ENCODE data around the gene SLC5A4. TPM values are rescaled to one million over a fixed set of nuclear protein-coding genes. Genes with fewer than 3 reads are reported as not detected.

Gene SLC5A4
- total RNA-seq, 4 donors from 2014 or later: 0.21 to 2.4 (median 1.3) TPM

GRCh38 chr22:32185821-32186220 is 69.3 kb downstream of the SLC5A4 start:
- no peak for DNase-seq (ENCODE audit: low spot score in 2 of 2)
- H3K27me3 ChIP-seq: no peaks in the 10 kb centered on the region
- H3K4me1 ChIP-seq: no peaks in the 10 kb centered on the region
- H3K4me3 ChIP-seq: no peak overlapping the region
- H3K36me3 ChIP-seq: no peaks in the 10 kb centered on the region
- no peak overlapping the region for H3K27ac ChIP-seq
- WGBS, 2 donors: 85 to 98% methylated on average over 3 of the region's 3 CpGs
- H3K9me3 ChIP-seq: no peaks in the 10 kb centered on the region
- no peak for TF ChIP-seq EP300 (IDR thresholded peaks at IDR 0.05)
- TF ChIP-seq, protein P1, sequence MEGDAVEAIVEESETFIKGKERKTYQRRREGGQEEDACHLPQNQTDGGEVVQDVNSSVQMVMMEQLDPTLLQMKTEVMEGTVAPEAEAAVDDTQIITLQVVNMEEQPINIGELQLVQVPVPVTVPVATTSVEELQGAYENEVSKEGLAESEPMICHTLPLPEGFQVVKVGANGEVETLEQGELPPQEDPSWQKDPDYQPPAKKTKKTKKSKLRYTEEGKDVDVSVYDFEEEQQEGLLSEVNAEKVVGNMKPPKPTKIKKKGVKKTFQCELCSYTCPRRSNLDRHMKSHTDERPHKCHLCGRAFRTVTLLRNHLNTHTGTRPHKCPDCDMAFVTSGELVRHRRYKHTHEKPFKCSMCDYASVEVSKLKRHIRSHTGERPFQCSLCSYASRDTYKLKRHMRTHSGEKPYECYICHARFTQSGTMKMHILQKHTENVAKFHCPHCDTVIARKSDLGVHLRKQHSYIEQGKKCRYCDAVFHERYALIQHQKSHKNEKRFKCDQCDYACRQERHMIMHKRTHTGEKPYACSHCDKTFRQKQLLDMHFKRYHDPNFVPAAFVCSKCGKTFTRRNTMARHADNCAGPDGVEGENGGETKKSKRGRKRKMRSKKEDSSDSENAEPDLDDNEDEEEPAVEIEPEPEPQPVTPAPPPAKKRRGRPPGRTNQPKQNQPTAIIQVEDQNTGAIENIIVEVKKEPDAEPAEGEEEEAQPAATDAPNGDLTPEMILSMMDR (IDR thresholded peaks at IDR 0.05): no peak
- TF ChIP-seq POLR2A (IDR thresholded peaks at IDR 0.05): no peak

GRCh38 chr22:32183625-32184024 is 71.5 kb downstream of the SLC5A4 start:
- TF ChIP-seq EP300 (IDR thresholded peaks at IDR 0.05): no peak
- TF ChIP-seq, protein P1 (IDR thresholded peaks at IDR 0.05): no peak
- no peak for TF ChIP-seq POLR2A (IDR thresholded peaks at IDR 0.05)
- no peak overlapping the region for H3K27ac ChIP-seq
- no peaks in the 10 kb centered on the region for H3K36me3 ChIP-seq
- WGBS, 2 donors: 62 to 72% methylated on average over 3 of the region's 3 CpGs
- no peak overlapping the region for H3K4me3 ChIP-seq
- no peaks in the 10 kb centered on the region for H3K9me3 ChIP-seq
- H3K27me3 ChIP-seq: no peaks in the 10 kb centered on the region
- no peak for DNase-seq (ENCODE audit: low spot score in 2 of 2)
- H3K4me1 ChIP-seq: no peaks in the 10 kb centered on the region

- 66 to 70% methylated on average over 6 of the region's 6 CpGs for WGBS, 2 donors
- Histone ChIP-seq H3K9me3 (peaks cover 0 to 13% (median 0%) of the 10 kb centered on the region in 4 donors), H3K4me1 (no peaks in the 10 kb centered on the region), H3K27me3 (peaks cover 0 to 16% of the 10 kb centered on the region in 2 donors), H3K36me3 (no peaks in the 10 kb centered on the region), H3K4me3 (no peak overlapping the region), H3K27ac (no peak overlapping the region)
- no peak for DNase-seq (ENCODE audit: low spot score in 2 of 2)
- TF ChIP-seq, protein P1 (IDR thresholded peaks at IDR 0.05): no peak
- TF ChIP-seq POLR2A (IDR thresholded peaks at IDR 0.05) (no peak), EP300 (IDR thresholded peaks at IDR 0.05) (no peak)
These were observed 74.1 kb downstream of the SLC5A4 start for GRCh38 chr22:32181043-32181442.

DNA sequence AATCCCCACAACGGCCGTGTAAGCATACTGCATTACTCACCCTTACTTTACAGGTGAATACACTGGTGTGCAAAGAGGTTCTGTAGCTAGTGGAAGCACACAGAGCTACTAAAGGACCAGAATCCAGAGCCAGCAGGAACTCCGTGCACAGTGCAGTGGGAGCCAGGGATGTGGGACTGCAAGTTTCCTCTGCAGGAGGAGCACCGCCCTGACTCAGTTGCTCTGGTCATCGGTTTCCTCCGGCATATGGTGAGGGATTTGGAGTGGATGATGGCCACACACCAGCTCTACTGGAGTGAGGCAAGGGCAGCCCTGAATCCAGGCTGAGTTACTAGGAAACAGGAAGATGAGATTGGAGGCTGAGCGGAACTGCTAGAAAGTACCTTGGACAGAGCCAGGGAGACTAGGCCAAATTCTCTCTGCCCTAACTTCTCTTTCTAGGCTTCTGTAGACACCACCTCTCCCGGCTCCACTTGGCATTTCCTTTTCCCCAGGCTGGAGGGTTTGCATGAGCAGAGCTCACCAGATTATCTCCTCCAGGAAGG is 77.9 kb downstream of the SLC5A4 start:
- peaks cover 0 to 13% (median 0%) of the 10 kb centered on the region in 4 donors for H3K9me3 ChIP-seq
- no peak for DNase-seq (ENCODE audit: low spot score in 2 of 2)
- no peaks in the 10 kb centered on the region for H3K4me1 ChIP-seq
- no peaks in the 10 kb centered on the region for H3K36me3 ChIP-seq
- peaks cover 0 to 30% of the 10 kb centered on the region in 2 donors for H3K27me3 ChIP-seq
- H3K27ac ChIP-seq: no peak overlapping the region
- TF ChIP-seq, protein P1 (IDR thresholded peaks at IDR 0.05): no peak
- TF ChIP-seq EP300 (IDR thresholded peaks at IDR 0.05): no peak
- WGBS, 2 donors: 85 to 88% methylated on average over 8 of the region's 8 CpGs
- H3K4me3 ChIP-seq: no peak overlapping the region

DNA sequence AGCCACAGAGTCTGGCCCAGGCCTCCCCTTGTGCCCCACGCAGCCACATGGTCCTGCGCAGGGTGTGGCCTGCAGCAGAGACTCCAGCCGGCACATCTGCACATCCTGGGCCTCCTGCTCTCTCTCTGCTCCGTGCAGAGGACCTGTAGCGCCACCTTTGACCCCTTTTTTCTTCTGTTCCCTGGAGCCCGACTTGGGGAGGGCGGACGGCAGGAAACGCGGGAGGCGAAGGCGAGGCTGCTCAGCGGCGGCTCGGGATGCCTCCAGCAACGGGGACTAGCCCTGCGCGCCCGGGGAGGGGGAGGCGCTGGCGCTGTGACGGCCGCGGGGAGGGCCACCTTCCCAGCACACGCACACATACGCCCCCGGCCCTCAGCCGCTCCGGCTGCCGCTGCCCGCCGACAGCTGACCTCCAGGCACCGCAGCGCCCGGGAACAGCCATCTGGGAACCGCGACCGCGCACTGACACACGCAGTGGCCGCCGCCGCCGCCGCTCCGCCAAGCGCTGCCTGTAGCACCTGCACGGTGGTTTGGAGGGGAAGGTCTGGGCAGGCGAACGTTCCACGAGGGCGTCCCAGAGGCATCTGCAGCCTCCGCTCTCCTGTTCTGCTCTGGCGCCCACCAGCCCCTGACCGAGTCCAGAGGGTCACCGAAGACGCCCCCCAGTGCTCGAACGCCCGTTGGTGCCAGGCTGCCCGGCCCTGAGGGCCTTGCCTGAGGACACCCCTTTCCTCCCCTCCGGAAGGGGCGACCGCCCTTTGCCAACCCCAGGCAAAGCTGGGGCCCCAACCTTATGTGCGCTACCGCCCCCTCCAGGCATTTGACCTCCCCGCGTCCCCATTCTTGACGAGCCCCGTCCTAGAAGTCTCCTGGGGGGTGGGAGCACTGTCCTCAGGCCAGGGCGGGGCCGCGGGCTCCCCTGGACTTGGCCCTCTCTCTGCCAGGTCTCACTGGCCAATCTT is 79.2 kb downstream of the SLC5A4 start:
- H3K27me3 ChIP-seq: peaks cover 0 to 30% of the 10 kb centered on the region in 2 donors
- 7 to 14% methylated on average over 19 to 44 of the region's 73 CpGs for WGBS, 2 donors
- H3K4me1 ChIP-seq: no peaks in the 10 kb centered on the region
- H3K36me3 ChIP-seq: no peaks in the 10 kb centered on the region
- DNase-seq (ENCODE audit: low spot score in 2 of 2): no peak
- peaks cover 0 to 13% (median 0%) of the 10 kb centered on the region in 4 donors for H3K9me3 ChIP-seq
- TF ChIP-seq EP300 (IDR thresholded peaks at IDR 0.05): no peak
- TF ChIP-seq, protein P1 (IDR thresholded peaks at IDR 0.05): no peak
- no peak for TF ChIP-seq POLR2A (IDR thresholded peaks at IDR 0.05)
- H3K4me3 ChIP-seq: no peak overlapping the region
- no peak overlapping the region for H3K27ac ChIP-seq

All from tibial nerve (tissue), 4 donors.